WTC11 (cell line): Measurements from ENCODE around the gene MTA1.

Experiments
- ATF2 ChIP-seq: sonication (generic); formaldehyde crosslinking; IDR thresholded peaks from 2 replicates; pipeline ENCODE4 v1.8.1; 2022; ENCODE audit warnings: low read depth, missing genetic modification reagents, borderline replicate concordance
- ATF3 ChIP-seq: sonication (generic); formaldehyde crosslinking; conservative IDR thresholded peaks from 2 replicates; pipeline ENCODE4 v1.8.1; 2022; ENCODE audit warnings: mild to moderate bottlenecking, missing genetic modification reagents
- CREB1 ChIP-seq: sonication (generic); formaldehyde crosslinking; IDR thresholded peaks from 2 replicates; pipeline ENCODE4 v1.8.0; 2023; ENCODE audit warnings: mild to moderate bottlenecking, missing genetic modification reagents
- CTCF ChIP-seq: fragments of 200-600 bp; IDR thresholded peaks from 2 replicates; pipeline ENCODE4 v1.8.0; 2022; ENCODE audit warnings: antibody characterized with exemption
- MAX ChIP-seq: sonication (generic); formaldehyde crosslinking; IDR thresholded peaks from 2 replicates; pipeline ENCODE4 v1.8.0; 2022; ENCODE audit warnings: mild to moderate bottlenecking, missing genetic modification reagents
- SP1 ChIP-seq: sonication (generic); formaldehyde crosslinking; conservative IDR thresholded peaks from 2 replicates; pipeline ENCODE4 v1.8.1; 2022; ENCODE audit warnings: missing genetic modification reagents
- USF2 ChIP-seq: sonication (generic); formaldehyde crosslinking; IDR thresholded peaks from 2 replicates; pipeline ENCODE4 v1.8.1; 2023; ENCODE audit warnings: mild to moderate bottlenecking, missing genetic modification reagents, moderate library complexity
- ZNF263 ChIP-seq: sonication (generic); formaldehyde crosslinking; IDR thresholded peaks from 2 replicates; pipeline ENCODE4 v1.8.1; 2022; ENCODE audit warnings: low read depth, mild to moderate bottlenecking, moderate library complexity, missing genetic modification reagents

- TF ChIP-seq ZNF263 (CRISPR knock-in tag), result no peak
- TF ChIP-seq CTCF, result no peak
- TF ChIP-seq ATF3 (CRISPR knock-in tag), result no peak
- TF ChIP-seq ATF2 (CRISPR knock-in tag), result no peak
- no peak for TF ChIP-seq CREB1 (CRISPR knock-in tag)
- no peak for TF ChIP-seq MAX (CRISPR knock-in tag)
- no peak for TF ChIP-seq SP1 (CRISPR knock-in tag)
- no peak for TF ChIP-seq USF2
These were observed 23.2 kb downstream of the MTA1 start for GRCh38 chr14:105442834-105443233.
